GM12878 (cell line): ENCODE measurements around the gene C10orf71. TPM values are rescaled to one million over a fixed set of nuclear protein-coding genes. Genes with fewer than 3 reads are reported as not detected.

Experiments used
- ATAC-seq: fragments of 200-7000 bp; cut with Tn5 transposase; 3 replicates; pipeline ENCODE4 v1.9.1; 2020; ENCODE audit warnings: mild to moderate bottlenecking, moderate library complexity
- BruUV-seq: library from RNA; stranded (reverse); fragments of 400-500 nt; replicated peaks from 2 replicates; lab custom pipeline; 2021; lab: Mats Ljungman, UMichigan
- CTCF ChIA-PET: fragments of 300-600 bp; sonication (Branson Sonifier 250); formaldehyde crosslinking; extraction: SDS; loops from one replicate; lab custom pipeline; 2021; ENCODE audit warnings: inconsistent platforms; lab: Yijun Ruan, JAX
- POLR2A ChIA-PET: fragments of 350-600 bp; formaldehyde crosslinking; extraction: SDS; loops from one replicate; lab custom pipeline; 2021; ENCODE audit warnings: inconsistent platforms; lab: Charles Lee
- RAD21 ChIA-PET: fragments of 300-600 bp; sonication (Branson Sonifier 250); formaldehyde crosslinking; loops from one replicate; lab custom pipeline; 2023; ENCODE audit warnings: antibody characterized with exemption; ENCODE audit not compliant: unreplicated experiment; lab: Charles Lee
- SMC1A ChIA-PET: fragments of 300-600 bp; sonication (Branson Sonifier 250); formaldehyde crosslinking; loops from one replicate; lab custom pipeline; 2023; ENCODE audit not compliant: unreplicated experiment, uncharacterized antibody; lab: Charles Lee
- DNase-seq: peaks from one replicate; pipeline ENCODE4 v3.0.0-alpha.2; 2011; ENCODE audit warnings: low read depth, low spot score
- FAIRE-seq: peaks from 3 replicates; lab custom pipeline; 2011; peaks lifted over from hg19 to GRCh38; lab: Jason Lieb, UNC
- H2AFZ ChIP-seq: 2 replicates; pipeline ENCODE4 v1.6.0; 2011; ENCODE audit warnings: low read depth, low read length, control low read depth; ENCODE audit not compliant: control insufficient read depth
- H3K27ac ChIP-seq: 2 replicates; pipeline ENCODE4 v1.5.1; 2011; ENCODE audit warnings: control low read depth; ENCODE audit not compliant: control insufficient read depth, insufficient read depth
- H3K27me3 ChIP-seq, 2 experiments: replicated peaks in 1 of 2; 2 replicates each; pipeline versions ENCODE4 v1.6.0 to v1.6.1; 2011; ENCODE audit warnings: low read length in 1 of 2; ENCODE audit not compliant: control insufficient read depth in 2 of 2, insufficient read depth in 2 of 2
- H3K36me3 ChIP-seq, 2 experiments: 2 replicates each; pipeline ENCODE4 v1.5.1; 2011; ENCODE audit warnings: low read length in 1 of 2; ENCODE audit not compliant: control insufficient read depth in 2 of 2, insufficient read depth in 2 of 2
- H3K4me1 ChIP-seq: 2 replicates; pipeline ENCODE4 v1.6.1; 2011; ENCODE audit warnings: mild to moderate bottlenecking, low read length, moderate library complexity, mixed read lengths; ENCODE audit not compliant: control insufficient read depth, insufficient read depth
- H3K4me2 ChIP-seq: 2 replicates; pipeline ENCODE4 v1.6.0; 2011; ENCODE audit warnings: control low read depth; ENCODE audit not compliant: control insufficient read depth, insufficient read depth
- H3K4me3 ChIP-seq: fragments of 200-600 bp; sonication (generic); 2 replicates; pipeline ENCODE4 v1.5.1; 2016
- H3K79me2 ChIP-seq: 2 replicates; pipeline ENCODE4 v1.6.0; 2011; ENCODE audit warnings: low read length; ENCODE audit not compliant: control insufficient read depth, insufficient read depth
- H3K9ac ChIP-seq: 2 replicates; pipeline ENCODE4 v1.8.0; 2011; ENCODE audit warnings: low read length, control low read depth, mixed read lengths; ENCODE audit not compliant: control insufficient read depth, insufficient read depth
- H3K9me3 ChIP-seq: replicated peaks from 3 replicates; pipeline ENCODE4 v1.5.1; 2011; ENCODE audit warnings: mild to moderate bottlenecking, low read length; ENCODE audit not compliant: control insufficient read depth, insufficient read depth
- H4K20me1 ChIP-seq: 2 replicates; pipeline ENCODE4 v1.6.0; 2011; ENCODE audit not compliant: control insufficient read depth, insufficient read depth
- BCL3 ChIP-seq: IDR thresholded peaks from 2 replicates; pipeline ENCODE4 v1.6.1; 2011; ENCODE audit warnings: borderline replicate concordance, low read depth, mild to moderate bottlenecking, moderate library complexity, low read length; ENCODE audit not compliant: insufficient read depth, poor library complexity, severe bottlenecking
- DPF2 ChIP-seq: fragments of 450-650 bp; IDR thresholded peaks from 2 replicates; pipeline ENCODE4 v1.6.1; 2017; ENCODE audit warnings: mild to moderate bottlenecking
- KDM1A ChIP-seq: fragments of 200-600 bp; sonication (generic); IDR thresholded peaks from 2 replicates; pipeline ENCODE4 v1.6.1; 2016; ENCODE audit warnings: borderline replicate concordance
- MLLT1 ChIP-seq: fragments of 450-650 bp; IDR thresholded peaks from 2 replicates; pipeline ENCODE4 v1.6.1; 2016; ENCODE audit warnings: mild to moderate bottlenecking
- POLR2AphosphoS5 ChIP-seq: IDR thresholded peaks from 2 replicates; pipeline ENCODE4 v1.6.1; 2011; ENCODE audit warnings: mild to moderate bottlenecking, low read length, inconsistent platforms
- POU2F2 ChIP-seq: IDR thresholded peaks from 3 replicates; pipeline ENCODE4 v1.6.1; 2011; ENCODE audit warnings: low read depth, mild to moderate bottlenecking, low read length, borderline replicate concordance
- RFX5 ChIP-seq: IDR thresholded peaks from 2 replicates; pipeline ENCODE4 v1.6.1; 2011; ENCODE audit warnings: low read depth, low read length, improper control_type of control experiment
- STAT1 ChIP-seq: fragments of 450-650 bp; conservative IDR thresholded peaks from 2 replicates; pipeline ENCODE4 v1.6.1; 2014; ENCODE audit warnings: antibody characterized with exemption, mild to moderate bottlenecking
- WGBS: methylation state at CpG from one replicate; pipeline ENCODE4 v1.1.6; 2016; ENCODE audit warnings: low lambda C conversion rate; ENCODE audit not compliant: insufficient replicate concordance, insufficient coverage; ENCODE audit errors: missing lambda C conversion rate; 5-methylcytosine and 5-hydroxymethylcytosine counted together
- in situ Hi-C: fragments of 300-500 bp; cut with MboI; formaldehyde crosslinking; loops from 9 replicates; pipeline ENCODE4 v1.14.3; 2018; ENCODE audit warnings: mixed read lengths
- intact Hi-C: fragments of 100-400 bp; cut with micrococcal nuclease; formaldehyde crosslinking; loops from one replicate; pipeline ENCODE4 v1.14.2; 2022; ENCODE audit not compliant: unreplicated experiment
- polyA plus RNA-seq, 11 experiments: library from polyadenylated mRNA; depleted of rRNA in 4 of 11; unstranded in 6 of 11; stranded (reverse) in 5 of 11; fragments of >200 nt; fragmentation: Nextera tagmentation in 4 of 11; fragmentation: Illumina TruSeq in 1 of 11; extraction: Ambion mirVana in 4 of 11; extraction: Trizol in 1 of 11; gene quantifications; 1 replicate in 1 of 11; 2 replicates in 10 of 11; pipeline versions ENCODE4 v1.2.1 to v1.2.3, GENCODE V29; 2011 to 2016; ENCODE audit warnings: inconsistent platforms in 2 of 11, missing spikeins in 2 of 11, low read depth in 1 of 11
- total RNA-seq, 4 experiments: library from RNA; depleted of rRNA in 3 of 4; stranded (reverse); fragments of >200 nt in 3 of 4; fragmentation: Illumina TruSeq in 1 of 4; extraction: Trizol in 1 of 4; gene quantifications; 2 replicates each; pipeline versions ENCODE4 v1.2.1 to v1.2.3, GENCODE V29; 2013 to 2021

The C10orf71 gene
- total and polyA plus RNA-seq, 10 of the 15 experiments (the other 5 are each of a cell fraction or from before 2014, with no cell fraction given), result not detected

- FAIRE-seq (no peak), ATAC-seq (no peak), DNase-seq (no peak)
- no peaks in the 10 kb centered on the region for H3K27me3 ChIP-seq
- RAD21 ChIA-PET, result no interaction called here
- H3K9me3 ChIP-seq, result no peaks in the 10 kb centered on the region
- no peak overlapping the region for H2AFZ ChIP-seq
- intact Hi-C loops, result loop anchor here (5.0 kb wide), 1 partner anchor 58 kb away; no protein-coding TSS in a partner anchor
- 54% methylated on average over 15 of the region's 15 CpGs for WGBS
- H4K20me1 ChIP-seq, result no peaks in the 10 kb centered on the region
- TF ChIP-seq KDM1A (no peak), MLLT1 (no peak), POU2F2 (no peak), DPF2 (no peak), BCL3 (no peak), POLR2AphosphoS5 (no peak), RFX5 (no peak), STAT1 (no peak)
- no TSS peak for BruUV-seq
- SMC1A ChIA-PET, result no interaction called here
- CTCF ChIA-PET, result no interaction called here
- no peak overlapping the region for H3K4me3 ChIP-seq
- peaks cover 16% of the 10 kb centered on the region for H3K4me1 ChIP-seq
- no peak overlapping the region for H3K4me2 ChIP-seq
- in situ Hi-C loops, result no loop called here
- no peak overlapping the region for H3K9ac ChIP-seq
- no peaks in the 10 kb centered on the region for H3K36me3 ChIP-seq
- H3K79me2 ChIP-seq, result no peaks in the 10 kb centered on the region
- POLR2A ChIA-PET, result no interaction called here
- no peak overlapping the region for H3K27ac ChIP-seq
These were observed 61.6 kb downstream of the C10orf71 start for GRCh38 chr10:49360271-49361177.
